ENCODE data around the gene OSBPL2.

Gene OSBPL2

GRCh38 chr20:62219992-62220665, 18.2 kb upstream of the OSBPL2 start, which contains the start of gene HRH3:
TSS of gene HRH3 (minus strand) at chr20:62220278. CDS start at chr20:62219970, 308 bp downstream.
- DNase-seq = peak in 17 of 56 donors; percentile 8 to 54 (median 22)

GRCh38 chr20:62220666-62221568, 17.4 kb upstream of the OSBPL2 start:
- DNase-seq = peak in 16 of 56 donors; percentile 21 to 68 (median 37)

- DNase-seq = no peak
Observed at GRCh38 chr20:62222266-62222850, 16.0 kb upstream of the OSBPL2 start.

GRCh38 chr20:62222972-62223371, 15.3 kb upstream of the OSBPL2 start:
- DNase-seq = no peak

- DNase-seq = no peak
Observed at GRCh38 chr20:62223571-62223970, 14.8 kb upstream of the OSBPL2 start.

GRCh38 chr20:62224113-62224855, 14.0 kb upstream of the OSBPL2 start:
- no peak for DNase-seq

- no peak for DNase-seq
Observed at GRCh38 chr20:62225026-62225425, 13.3 kb upstream of the OSBPL2 start.

- no peak for DNase-seq
Observed at GRCh38 chr20:62225820-62226635, 12.3 kb upstream of the OSBPL2 start.

GRCh38 chr20:62226707-62227590, 11.4 kb upstream of the OSBPL2 start:
- DNase-seq = no peak

GRCh38 chr20:62227591-62227976, 10.7 kb upstream of the OSBPL2 start:
- no peak for DNase-seq

- DNase-seq = no peak
Observed at GRCh38 chr20:62227977-62228958, 10.1 kb upstream of the OSBPL2 start.

- no peak for DNase-seq
Observed at GRCh38 chr20:62228982-62229545, 9.3 kb upstream of the OSBPL2 start.

- DNase-seq = no peak
Observed at GRCh38 chr20:62229667-62230066, 8.7 kb upstream of the OSBPL2 start.

- DNase-seq = no peak
Observed at GRCh38 chr20:62230276-62230675, 8.0 kb upstream of the OSBPL2 start.

- DNase-seq = no peak
Observed at GRCh38 chr20:62230696-62231095, 7.6 kb upstream of the OSBPL2 start.

GRCh38 chr20:62231292-62231691, 7.0 kb upstream of the OSBPL2 start:
- DNase-seq = no peak

- DNase-seq = no peak
Observed at GRCh38 chr20:62232194-62232593, 6.1 kb upstream of the OSBPL2 start.

Data from nucleus accumbens (tissue), 56 donors.